DMS 273 (cell line): Measurements from ENCODE around the gene FIGLA.

Experiments used
- DNase-seq: peaks from one replicate; lab custom pipeline; 2025; ENCODE audit not compliant: unreplicated experiment; lab: John Stamatoyannopoulos, UW

Gene FIGLA

GRCh38 chr2:70790136-70790828 is at the start of gene FIGLA:
TSS of gene FIGLA (minus strand) at chr2:70790643. CDS start at chr2:70790638, 5 bp downstream.
- no peak for DNase-seq

- no peak for DNase-seq
These were observed 47.8 kb upstream of the FIGLA start for GRCh38 chr2:70837980-70838925.

GRCh38 chr2:70835643-70836042 is 45.2 kb upstream of the FIGLA start, which contains the start of gene CD207:
TSS of gene CD207 (minus strand) at chr2:70835816. CDS start at chr2:70835776, 40 bp downstream.
- DNase-seq = no peak

- no peak for DNase-seq
These were observed 44.4 kb upstream of the FIGLA start for GRCh38 chr2:70834881-70835280.

- DNase-seq = no peak
These were observed 43.7 kb upstream of the FIGLA start for GRCh38 chr2:70834106-70834505.

GRCh38 chr2:70833246-70833645 is 42.8 kb upstream of the FIGLA start:
- no peak for DNase-seq

- DNase-seq = no peak
These were observed 41.9 kb upstream of the FIGLA start for GRCh38 chr2:70832386-70832785.

GRCh38 chr2:70831861-70832260 is 41.4 kb upstream of the FIGLA start:
- no peak for DNase-seq

GRCh38 chr2:70830366-70830765 is 39.9 kb upstream of the FIGLA start:
- no peak for DNase-seq

GRCh38 chr2:70829916-70830315 is 39.5 kb upstream of the FIGLA start:
- no peak for DNase-seq

- DNase-seq = no peak
These were observed 38.7 kb upstream of the FIGLA start for GRCh38 chr2:70828914-70829824.

GRCh38 chr2:70828115-70828514 is 37.7 kb upstream of the FIGLA start:
- peak; percentile 14 for DNase-seq

GRCh38 chr2:70827388-70827787 is 36.9 kb upstream of the FIGLA start:
- no peak for DNase-seq

GRCh38 chr2:70826696-70827350 is 36.4 kb upstream of the FIGLA start:
- no peak for DNase-seq

GRCh38 chr2:70823249-70823648 is 32.8 kb upstream of the FIGLA start:
- DNase-seq = no peak

- no peak for DNase-seq
These were observed 32.4 kb upstream of the FIGLA start for GRCh38 chr2:70822843-70823242.

GRCh38 chr2:70820499-70820898 is 30.1 kb upstream of the FIGLA start, which contains the start of gene CLEC4F:
TSS of gene CLEC4F (minus strand) at chr2:70820599. CDS start at chr2:70820523, 76 bp downstream.
- DNase-seq = no peak

- DNase-seq = peak; percentile 12
These were observed 27.0 kb upstream of the FIGLA start for GRCh38 chr2:70817284-70817954.

GRCh38 chr2:70816726-70817125 is 26.3 kb upstream of the FIGLA start:
- no peak for DNase-seq
